Osteocyte (in vitro differentiated cells): ENCODE results near the gene GADL1. TPM values are rescaled to one million over a fixed set of nuclear protein-coding genes. Genes with fewer than 3 reads are reported as not detected.

Source experiments
- DNase-seq: peaks from one replicate; pipeline ENCODE4 v3.0.0; 2021; ENCODE audit warnings: mixed read lengths; ENCODE audit not compliant: unreplicated experiment; ENCODE audit errors: extremely low spot score
- H3K27ac Mint-ChIP-seq: one replicate; pipeline ENCODE4 v1.8.0; 2021; ENCODE audit warnings: mild to moderate bottlenecking, mixed read lengths; ENCODE audit not compliant: unreplicated experiment
- H3K27me3 Mint-ChIP-seq: one replicate; pipeline ENCODE4 v1.8.0; 2021; ENCODE audit warnings: mixed read lengths; ENCODE audit not compliant: unreplicated experiment
- H3K36me3 Mint-ChIP-seq: one replicate; pipeline ENCODE4 v1.8.0; 2021; ENCODE audit warnings: mixed read lengths; ENCODE audit not compliant: unreplicated experiment
- H3K4me1 Mint-ChIP-seq: one replicate; pipeline ENCODE4 v1.8.0; 2021; ENCODE audit warnings: mixed read lengths; ENCODE audit not compliant: unreplicated experiment
- H3K4me3 Mint-ChIP-seq: one replicate; pipeline ENCODE4 v1.8.0; 2021; ENCODE audit warnings: mild to moderate bottlenecking, moderate library complexity, mixed read lengths; ENCODE audit not compliant: unreplicated experiment
- H3K9me3 Mint-ChIP-seq: one replicate; pipeline ENCODE4 v1.8.0; 2021; ENCODE audit warnings: mixed read lengths; ENCODE audit not compliant: unreplicated experiment
- total RNA-seq: library from RNA; stranded (reverse); gene quantifications from 2 replicates; pipeline ENCODE4 v1.2.1, GENCODE V29; 2021
- TF ChIP-seq, protein P1 (sequence below): fragments of 200-600 bp; sonication (generic); IDR thresholded peaks from 2 replicates; pipeline ENCODE4 v1.5.0; 2021; ENCODE audit warnings: antibody characterized with exemption, mild to moderate bottlenecking, moderate library complexity

GADL1 gene
- total RNA-seq, 1 donor from 2014 or later, result not detected

DNA sequence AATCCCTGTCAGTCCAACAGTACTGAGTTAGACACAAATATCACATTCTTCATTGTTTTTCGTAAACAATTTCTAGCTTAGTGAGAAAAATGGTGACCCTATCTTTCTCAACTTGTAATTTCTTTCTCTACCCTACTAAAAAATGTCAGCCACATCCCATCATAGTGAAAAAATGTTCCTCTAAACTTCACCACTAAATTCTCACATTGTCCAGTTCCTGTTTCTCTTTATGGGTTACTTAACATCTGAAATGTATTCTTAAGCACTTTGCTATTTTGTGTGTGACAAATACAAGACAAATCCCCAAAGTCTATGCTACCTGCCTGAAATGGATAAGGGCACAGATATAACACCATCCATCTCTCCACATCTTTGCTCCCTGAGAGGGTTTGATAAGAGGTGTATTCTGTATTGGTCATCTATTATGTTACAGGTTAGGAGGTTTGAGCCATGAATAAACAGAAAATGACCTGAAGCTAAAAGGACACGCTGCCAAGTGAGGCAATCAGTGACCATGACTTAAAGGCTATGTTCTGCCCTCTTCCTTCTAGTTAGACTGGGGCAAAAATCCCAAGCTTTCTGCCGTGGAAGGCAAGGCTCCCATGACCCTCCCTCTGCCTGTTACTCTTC lies 118.2 kb downstream of the GADL1 start:
- Mint-ChIP-seq H3K4me3 (no peak overlapping the region), H3K9me3 (no peaks in the 10 kb centered on the region), H3K4me1 (no peaks in the 10 kb centered on the region), H3K36me3 (no peaks in the 10 kb centered on the region), H3K27me3 (peaks cover 14% of the 10 kb centered on the region), H3K27ac (no peak overlapping the region)
- no peak for DNase-seq
- TF ChIP-seq, protein P1, sequence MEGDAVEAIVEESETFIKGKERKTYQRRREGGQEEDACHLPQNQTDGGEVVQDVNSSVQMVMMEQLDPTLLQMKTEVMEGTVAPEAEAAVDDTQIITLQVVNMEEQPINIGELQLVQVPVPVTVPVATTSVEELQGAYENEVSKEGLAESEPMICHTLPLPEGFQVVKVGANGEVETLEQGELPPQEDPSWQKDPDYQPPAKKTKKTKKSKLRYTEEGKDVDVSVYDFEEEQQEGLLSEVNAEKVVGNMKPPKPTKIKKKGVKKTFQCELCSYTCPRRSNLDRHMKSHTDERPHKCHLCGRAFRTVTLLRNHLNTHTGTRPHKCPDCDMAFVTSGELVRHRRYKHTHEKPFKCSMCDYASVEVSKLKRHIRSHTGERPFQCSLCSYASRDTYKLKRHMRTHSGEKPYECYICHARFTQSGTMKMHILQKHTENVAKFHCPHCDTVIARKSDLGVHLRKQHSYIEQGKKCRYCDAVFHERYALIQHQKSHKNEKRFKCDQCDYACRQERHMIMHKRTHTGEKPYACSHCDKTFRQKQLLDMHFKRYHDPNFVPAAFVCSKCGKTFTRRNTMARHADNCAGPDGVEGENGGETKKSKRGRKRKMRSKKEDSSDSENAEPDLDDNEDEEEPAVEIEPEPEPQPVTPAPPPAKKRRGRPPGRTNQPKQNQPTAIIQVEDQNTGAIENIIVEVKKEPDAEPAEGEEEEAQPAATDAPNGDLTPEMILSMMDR, result no peak

DNA sequence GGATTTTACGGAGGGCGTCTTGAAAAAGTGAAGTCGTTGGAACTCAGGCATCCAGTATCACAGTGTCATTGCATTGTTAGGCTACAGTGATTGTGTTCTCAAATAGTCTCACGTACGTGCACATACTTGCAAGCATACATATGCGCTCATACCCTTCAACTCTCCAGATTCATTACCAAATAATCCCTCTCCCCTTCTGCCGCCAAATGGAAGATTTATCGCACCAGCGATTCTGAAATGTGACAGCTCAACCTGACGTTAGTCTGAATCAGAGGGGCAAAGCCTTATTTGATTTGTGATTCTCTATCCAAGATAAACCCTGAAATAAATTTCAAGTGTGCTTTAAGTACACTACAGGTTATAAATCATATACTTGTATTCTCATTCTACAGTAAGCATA lies 119.4 kb downstream of the GADL1 start:
- Mint-ChIP-seq H3K27ac (no peak overlapping the region), H3K9me3 (no peaks in the 10 kb centered on the region), H3K27me3 (peaks cover 9% of the 10 kb centered on the region), H3K36me3 (no peaks in the 10 kb centered on the region), H3K4me1 (peaks cover 9% of the 10 kb centered on the region), H3K4me3 (no peak overlapping the region)
- DNase-seq, result no peak
- TF ChIP-seq, protein P1, result no peak

DNA sequence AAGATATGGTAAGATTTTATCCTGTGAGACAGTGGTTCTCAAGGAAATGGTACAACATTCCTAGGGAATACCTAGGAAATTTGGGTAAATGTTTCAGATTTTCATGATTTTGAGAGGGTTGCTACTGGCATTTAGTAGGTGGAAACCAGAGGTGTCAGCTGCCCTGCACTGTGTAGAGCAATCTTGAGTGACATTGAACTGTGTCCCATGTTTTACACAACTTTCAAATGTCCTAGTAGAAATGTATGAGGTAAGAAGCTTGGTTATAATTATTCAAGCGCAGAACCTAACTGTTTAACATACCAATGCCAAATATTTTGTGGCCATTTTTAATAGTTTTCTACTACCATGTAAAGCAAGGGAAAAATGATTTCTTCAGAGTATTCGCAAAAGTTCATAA lies 120.4 kb downstream of the GADL1 start:
- no peaks in the 10 kb centered on the region for H3K9me3 Mint-ChIP-seq
- no peak for DNase-seq
- H3K36me3 Mint-ChIP-seq, result no peaks in the 10 kb centered on the region
- H3K27ac Mint-ChIP-seq, result no peak overlapping the region
- H3K4me1 Mint-ChIP-seq, result peaks cover 10% of the 10 kb centered on the region
- H3K4me3 Mint-ChIP-seq, result no peak overlapping the region
- peaks cover 9% of the 10 kb centered on the region for H3K27me3 Mint-ChIP-seq
- TF ChIP-seq, protein P1, result no peak

DNA sequence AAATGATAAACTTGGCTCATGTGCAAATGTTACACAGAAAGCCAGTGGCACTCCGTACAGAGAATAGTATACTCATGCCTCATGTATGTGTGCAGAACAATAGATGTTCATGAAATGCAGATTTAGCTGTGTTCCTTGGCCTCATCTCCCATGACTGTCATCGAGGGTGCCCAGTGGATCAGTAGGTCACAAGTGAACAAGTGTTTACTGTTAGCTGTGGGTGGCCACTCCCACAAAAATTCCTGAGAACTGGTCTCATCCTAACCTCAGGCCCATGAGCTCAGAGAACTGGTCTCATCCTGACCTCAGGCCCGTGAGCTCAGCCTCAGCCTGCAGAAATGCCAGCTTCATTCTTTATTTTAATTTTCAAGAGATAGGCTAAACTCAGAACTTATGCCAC lies 124.1 kb downstream of the GADL1 start:
- Mint-ChIP-seq H3K9me3 (no peaks in the 10 kb centered on the region), H3K27ac (no peak overlapping the region), H3K4me1 (peaks cover 14% of the 10 kb centered on the region), H3K4me3 (no peak overlapping the region), H3K27me3 (peaks cover 19% of the 10 kb centered on the region), H3K36me3 (no peaks in the 10 kb centered on the region)
- DNase-seq, result no peak
- TF ChIP-seq, protein P1, result no peak

DNA sequence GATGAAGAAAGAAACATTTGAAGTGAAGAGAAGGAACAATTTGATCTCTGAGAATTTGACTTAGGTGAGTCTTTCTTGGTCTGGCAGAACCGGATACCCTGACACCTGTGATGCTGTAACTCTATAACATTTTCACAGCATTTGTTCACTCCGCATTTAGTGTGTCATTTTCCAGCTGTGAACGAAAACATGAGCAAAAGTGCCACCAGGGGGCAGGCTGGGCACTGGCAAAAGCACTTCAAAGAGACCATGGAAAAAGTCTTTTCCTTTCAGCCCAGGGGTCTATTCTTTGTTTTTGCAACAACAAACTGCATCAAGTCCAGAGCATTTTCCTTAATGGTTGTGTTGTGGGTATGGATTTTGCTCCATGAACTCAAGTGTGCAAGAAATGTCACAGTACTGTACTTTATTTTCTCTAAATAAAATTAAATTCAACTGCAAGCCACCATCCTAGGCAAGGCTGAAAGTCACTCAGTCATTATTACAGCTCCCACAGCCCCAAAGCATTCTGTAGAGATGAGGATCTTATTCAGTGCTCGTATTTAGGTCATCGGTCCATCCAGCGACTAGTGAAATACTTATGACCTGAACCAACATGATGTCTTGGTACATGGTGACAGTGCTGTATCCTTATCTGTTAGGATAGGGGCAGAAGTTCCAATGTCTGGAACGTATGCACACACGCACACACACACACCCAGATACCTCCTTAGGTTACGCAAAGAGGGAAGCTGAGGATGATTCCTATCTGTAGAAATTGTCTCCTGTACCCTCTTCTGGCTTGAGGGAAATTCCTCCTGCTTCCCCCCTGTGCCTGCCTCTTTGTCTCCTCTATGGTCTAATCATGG lies 125.5 kb downstream of the GADL1 start:
- peaks cover 15% of the 10 kb centered on the region for H3K27me3 Mint-ChIP-seq
- no peaks in the 10 kb centered on the region for H3K36me3 Mint-ChIP-seq

More for the DNA sequence above, 125.5 kb downstream of the GADL1 start:
- DNase-seq, result peak; percentile 87
- TF ChIP-seq, protein P1, result peak; percentile 89
- Mint-ChIP-seq H3K4me3 (no peak overlapping the region), H3K9me3 (no peaks in the 10 kb centered on the region), H3K27ac (no peak overlapping the region), H3K4me1 (peaks cover 14% of the 10 kb centered on the region)
